Measurements from ENCODE around the gene LRRC3.

Gene LRRC3

GRCh38 chr21:44425895-44426662 lies 29.2 kb upstream of the LRRC3 start:
- FAIRE-seq = no peak
- TF ChIP-seq CTCF (IDR thresholded peaks at IDR 0.05; ENCODE audit: insufficient read depth, missing control alignments) = no peak

GRCh38 chr21:44426663-44427191 lies 28.6 kb upstream of the LRRC3 start:
- FAIRE-seq = no peak

More at GRCh38 chr21:44425895-44426662, 29.2 kb upstream of the LRRC3 start:
- DNase-seq (ENCODE audit: insufficient read length, low spot score) = no peak

GRCh38 chr21:44427241-44428120 lies 27.8 kb upstream of the LRRC3 start:
- DNase-seq (ENCODE audit: insufficient read length, low spot score) = no peak
- no peak for FAIRE-seq
- no peak for TF ChIP-seq CTCF (IDR thresholded peaks at IDR 0.05; ENCODE audit: insufficient read depth, missing control alignments)

More at GRCh38 chr21:44426663-44427191, 28.6 kb upstream of the LRRC3 start:
- no peak for DNase-seq (ENCODE audit: insufficient read length, low spot score)
- TF ChIP-seq CTCF (IDR thresholded peaks at IDR 0.05; ENCODE audit: insufficient read depth, missing control alignments) = no peak

GRCh38 chr21:44428281-44428960 lies 26.9 kb upstream of the LRRC3 start:
- no peak for DNase-seq (ENCODE audit: insufficient read length, low spot score)
- no peak for FAIRE-seq
- no peak for TF ChIP-seq CTCF (IDR thresholded peaks at IDR 0.05; ENCODE audit: insufficient read depth, missing control alignments)

GRCh38 chr21:44429894-44430293 lies 25.4 kb upstream of the LRRC3 start:
- no peak for TF ChIP-seq CTCF (IDR thresholded peaks at IDR 0.05; ENCODE audit: insufficient read depth, missing control alignments)
- FAIRE-seq (no peak), DNase-seq (ENCODE audit: insufficient read length, low spot score) (no peak)

- FAIRE-seq = no peak
- no peak for TF ChIP-seq CTCF (IDR thresholded peaks at IDR 0.05; ENCODE audit: insufficient read depth, missing control alignments)
- DNase-seq (ENCODE audit: insufficient read length, low spot score) = no peak
Measured at GRCh38 chr21:44431300-44431699, 24.0 kb upstream of the LRRC3 start.
